Spleen (tissue), 7 donors: ENCODE data around the gene PER1.

Experiments used
- CTCF ChIP-seq, 11 experiments: fragments of 200-600 bp in 7 of 11; fragments of 450-650 bp in 4 of 11; sonication (generic) in 4 of 11; IDR thresholded peaks in 8 of 11; conservative IDR thresholded peaks in 3 of 11; 1 replicate in 7 of 11; 2 replicates in 4 of 11; pipeline versions ENCODE4 v1.4.0 to v1.8.0; 2016 to 2021; ENCODE audit warnings: antibody characterized with exemption in 11 of 11, inconsistent platforms in 4 of 11, mild to moderate bottlenecking in 1 of 11
- POLR2A ChIP-seq, 3 donors: fragments of 450-650 bp; IDR thresholded peaks; one replicate each; pipeline ENCODE4 v1.5.1; 2017; ENCODE audit warnings: antibody characterized with exemption in 3 of 3, mild to moderate bottlenecking in 1 of 3
- donor health status: DM: no; HTN: no; CAD: no; lungs with moderate emphysema.
- donor health status: DM: no; HTN: no; CAD: no.
- donor health status: DM: no; HTN: no; CAD: no.

- TF ChIP-seq CTCF (IDR thresholded peaks at IDR 0.05 in 8 of 11, conservative IDR thresholded peaks at IDR 0.05 in 3 of 11) (no peak), POLR2A (IDR thresholded peaks at IDR 0.05) (no peak)
Observed at GRCh38 chr17:8145811-8146210, 6.4 kb downstream of the PER1 start.
